ENCODE data around the gene MED23. TPM values are rescaled to one million over a fixed set of nuclear protein-coding genes. Genes with fewer than 3 reads are reported as not detected.
A peak's percentile ranks its signal among the peaks of the same experiment; 100 is the strongest.

MED23 gene
- total and polyA plus RNA-seq, 9 of the 15 experiments (the other 6 are each of a cell fraction or from before 2014, with no cell fraction given) = 13.7 to 61.2 (median 27.2) TPM

DNA sequence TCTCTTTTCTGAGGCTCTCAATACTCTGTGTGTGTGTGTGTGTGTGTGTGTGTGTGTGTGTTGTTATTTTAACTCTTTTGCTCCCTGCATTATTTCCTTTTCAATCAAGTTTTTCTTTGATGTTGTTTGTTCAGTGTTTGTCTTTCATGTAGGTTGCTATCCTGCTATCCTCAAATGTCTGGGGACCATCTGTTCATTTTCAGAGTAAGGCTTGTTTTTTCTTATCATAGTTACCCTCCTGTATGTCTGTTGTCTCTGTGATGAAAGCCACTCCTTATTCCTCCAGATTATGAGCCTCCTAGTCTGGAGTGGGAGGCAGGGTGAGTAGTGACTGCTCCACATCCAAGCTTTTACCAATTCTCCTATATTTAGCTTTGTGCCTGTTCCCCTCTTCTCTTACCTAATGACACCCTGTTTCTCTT, 18.2 kb upstream of the MED23 start (continued):
- TF ChIP-seq, protein P1, sequence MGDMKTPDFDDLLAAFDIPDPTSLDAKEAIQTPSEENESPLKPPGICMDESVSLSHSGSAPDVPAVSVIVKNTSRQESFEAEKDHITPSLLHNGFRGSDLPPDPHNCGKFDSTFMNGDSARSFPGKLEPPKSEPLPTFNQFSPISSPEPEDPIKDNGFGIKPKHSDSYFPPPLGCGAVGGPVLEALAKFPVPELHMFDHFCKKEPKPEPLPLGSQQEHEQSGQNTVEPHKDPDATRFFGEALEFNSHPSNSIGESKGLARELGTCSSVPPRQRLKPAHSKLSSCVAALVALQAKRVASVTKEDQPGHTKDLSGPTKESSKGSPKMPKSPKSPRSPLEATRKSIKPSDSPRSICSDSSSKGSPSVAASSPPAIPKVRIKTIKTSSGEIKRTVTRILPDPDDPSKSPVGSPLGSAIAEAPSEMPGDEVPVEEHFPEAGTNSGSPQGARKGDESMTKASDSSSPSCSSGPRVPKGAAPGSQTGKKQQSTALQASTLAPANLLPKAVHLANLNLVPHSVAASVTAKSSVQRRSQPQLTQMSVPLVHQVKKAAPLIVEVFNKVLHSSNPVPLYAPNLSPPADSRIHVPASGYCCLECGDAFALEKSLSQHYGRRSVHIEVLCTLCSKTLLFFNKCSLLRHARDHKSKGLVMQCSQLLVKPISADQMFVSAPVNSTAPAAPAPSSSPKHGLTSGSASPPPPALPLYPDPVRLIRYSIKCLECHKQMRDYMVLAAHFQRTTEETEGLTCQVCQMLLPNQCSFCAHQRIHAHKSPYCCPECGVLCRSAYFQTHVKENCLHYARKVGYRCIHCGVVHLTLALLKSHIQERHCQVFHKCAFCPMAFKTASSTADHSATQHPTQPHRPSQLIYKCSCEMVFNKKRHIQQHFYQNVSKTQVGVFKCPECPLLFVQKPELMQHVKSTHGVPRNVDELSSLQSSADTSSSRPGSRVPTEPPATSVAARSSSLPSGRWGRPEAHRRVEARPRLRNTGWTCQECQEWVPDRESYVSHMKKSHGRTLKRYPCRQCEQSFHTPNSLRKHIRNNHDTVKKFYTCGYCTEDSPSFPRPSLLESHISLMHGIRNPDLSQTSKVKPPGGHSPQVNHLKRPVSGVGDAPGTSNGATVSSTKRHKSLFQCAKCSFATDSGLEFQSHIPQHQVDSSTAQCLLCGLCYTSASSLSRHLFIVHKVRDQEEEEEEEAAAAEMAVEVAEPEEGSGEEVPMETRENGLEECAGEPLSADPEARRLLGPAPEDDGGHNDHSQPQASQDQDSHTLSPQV (IDR thresholded peaks at IDR 0.05) = 0 out of 2 replicates have a peak, but pooled peaks have one; percentile 18
- no peak for TF ChIP-seq RFX7 (CRISPR knock-in tag; IDR thresholded peaks at IDR 0.05)
- TF ChIP-seq CREB1 (IDR thresholded peaks at IDR 0.05) = peak; percentile 54; the same call in 1 of the 2 replicates
- no peak for TF ChIP-seq CREB1 (CRISPR knock-in tag; IDR thresholded peaks at IDR 0.05)
- no peak for TF ChIP-seq ZNF583 (CRISPR knock-in tag; IDR thresholded peaks at IDR 0.05)
- no peak for TF ChIP-seq SUPT5H (IDR thresholded peaks at IDR 0.05)
- TF ChIP-seq, protein P2, sequence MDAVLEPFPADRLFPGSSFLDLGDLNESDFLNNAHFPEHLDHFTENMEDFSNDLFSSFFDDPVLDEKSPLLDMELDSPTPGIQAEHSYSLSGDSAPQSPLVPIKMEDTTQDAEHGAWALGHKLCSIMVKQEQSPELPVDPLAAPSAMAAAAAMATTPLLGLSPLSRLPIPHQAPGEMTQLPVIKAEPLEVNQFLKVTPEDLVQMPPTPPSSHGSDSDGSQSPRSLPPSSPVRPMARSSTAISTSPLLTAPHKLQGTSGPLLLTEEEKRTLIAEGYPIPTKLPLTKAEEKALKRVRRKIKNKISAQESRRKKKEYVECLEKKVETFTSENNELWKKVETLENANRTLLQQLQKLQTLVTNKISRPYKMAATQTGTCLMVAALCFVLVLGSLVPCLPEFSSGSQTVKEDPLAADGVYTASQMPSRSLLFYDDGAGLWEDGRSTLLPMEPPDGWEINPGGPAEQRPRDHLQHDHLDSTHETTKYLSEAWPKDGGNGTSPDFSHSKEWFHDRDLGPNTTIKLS (IDR thresholded peaks at IDR 0.05; ENCODE audit: borderline replicate concordance, low read depth) = no peak
- TF ChIP-seq, protein P3, sequence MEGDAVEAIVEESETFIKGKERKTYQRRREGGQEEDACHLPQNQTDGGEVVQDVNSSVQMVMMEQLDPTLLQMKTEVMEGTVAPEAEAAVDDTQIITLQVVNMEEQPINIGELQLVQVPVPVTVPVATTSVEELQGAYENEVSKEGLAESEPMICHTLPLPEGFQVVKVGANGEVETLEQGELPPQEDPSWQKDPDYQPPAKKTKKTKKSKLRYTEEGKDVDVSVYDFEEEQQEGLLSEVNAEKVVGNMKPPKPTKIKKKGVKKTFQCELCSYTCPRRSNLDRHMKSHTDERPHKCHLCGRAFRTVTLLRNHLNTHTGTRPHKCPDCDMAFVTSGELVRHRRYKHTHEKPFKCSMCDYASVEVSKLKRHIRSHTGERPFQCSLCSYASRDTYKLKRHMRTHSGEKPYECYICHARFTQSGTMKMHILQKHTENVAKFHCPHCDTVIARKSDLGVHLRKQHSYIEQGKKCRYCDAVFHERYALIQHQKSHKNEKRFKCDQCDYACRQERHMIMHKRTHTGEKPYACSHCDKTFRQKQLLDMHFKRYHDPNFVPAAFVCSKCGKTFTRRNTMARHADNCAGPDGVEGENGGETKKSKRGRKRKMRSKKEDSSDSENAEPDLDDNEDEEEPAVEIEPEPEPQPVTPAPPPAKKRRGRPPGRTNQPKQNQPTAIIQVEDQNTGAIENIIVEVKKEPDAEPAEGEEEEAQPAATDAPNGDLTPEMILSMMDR (IDR thresholded peaks at IDR 0.05 in 2 of 3, conservative IDR thresholded peaks at IDR 0.05 in 1 of 3; ENCODE audit: insufficient read depth in 2 of 3, low read depth in 1 of 3, low read length in 3 of 3) = no peak
- TF ChIP-seq SIN3B (IDR thresholded peaks at IDR 0.05; ENCODE audit: low read depth) = no peak
- no peak for TF ChIP-seq RAD51 (IDR thresholded peaks at IDR 0.05; ENCODE audit: borderline replicate concordance, low read depth)
- TF ChIP-seq SMARCB1 (IDR thresholded peaks at IDR 0.05; ENCODE audit: insufficient read length, low read depth) = no peak
- no peak for TF ChIP-seq IRF2 (CRISPR knock-in tag; IDR thresholded peaks at IDR 0.05)
- 0 out of 2 replicates have a peak, but pooled peaks have one; percentile 27 for TF ChIP-seq CHD2 (IDR thresholded peaks at IDR 0.05; ENCODE audit: low read depth, low read length)
- no peak for TF ChIP-seq MAZ (CRISPR knock-in tag; conservative IDR thresholded peaks at IDR 0.05 in 1 of 2, IDR thresholded peaks at IDR 0.05 in 1 of 2)
- no peak for TF ChIP-seq ZNF551 (CRISPR knock-in tag; IDR thresholded peaks at IDR 0.05)
- TF ChIP-seq BRF1 (IDR thresholded peaks at IDR 0.05; ENCODE audit: borderline replicate concordance, extremely low read depth, insufficient read length) = no peak
- no peak for TF ChIP-seq NCOA6 (IDR thresholded peaks at IDR 0.05)
- no peak for TF ChIP-seq NR3C1 (CRISPR knock-in tag; IDR thresholded peaks at IDR 0.05)
- no peak; the same call in 1 of the 2 replicates for TF ChIP-seq MEF2A (IDR thresholded peaks at IDR 0.05; ENCODE audit: control insufficient read depth, low read depth, low read length)
- TF ChIP-seq NUFIP1 (IDR thresholded peaks at IDR 0.05; ENCODE audit: partially characterized antibody) = peak; percentile 28
- no peak for TF ChIP-seq MCM3 (IDR thresholded peaks at IDR 0.05)
- TF ChIP-seq GATAD2A (IDR thresholded peaks at IDR 0.05) = 0 out of 2 replicates have a peak, but pooled peaks have one; percentile 77
- no peak for TF ChIP-seq TFAM (CRISPR knock-in tag; conservative IDR thresholded peaks at IDR 0.05)
- TF ChIP-seq FOS (IDR thresholded peaks at IDR 0.05; ENCODE audit: extremely low read depth, insufficient read length) = no peak
- TF ChIP-seq ZNF197 (CRISPR knock-in tag; IDR thresholded peaks at IDR 0.05; ENCODE audit: low read depth) = no peak
